Measurements from ENCODE around the gene SOX9. TPM values are rescaled to one million over a fixed set of nuclear protein-coding genes. Genes with fewer than 3 reads are reported as not detected.
"Not testable (repeated sequence)": the region's sequence is repeated elsewhere in the genome, so short reads cannot be mapped to it uniquely, and the experiment has no call there.

The SOX9 gene
- total RNA-seq, 2 donors from 2014 or later: not detected

- H3K27ac Mint-ChIP-seq: no peak overlapping the region
- no peaks in the 10 kb centered on the region for H3K36me3 Mint-ChIP-seq (ENCODE audit: low read depth)
- no peak for ATAC-seq (replicated peaks)
- peaks cover 4% of the 10 kb centered on the region for H3K4me1 Mint-ChIP-seq
- H3K4me3 Mint-ChIP-seq: no peak overlapping the region
- no peaks in the 10 kb centered on the region for H3K9me3 Mint-ChIP-seq
- H3K27me3 Mint-ChIP-seq: peaks cover 26% of the 10 kb centered on the region
Observed at GRCh38 chr17:72128039-72128438, 7.2 kb downstream of the SOX9 start.

- Mint-ChIP-seq H3K9me3 (peaks cover 6% of the 10 kb centered on the region), H3K27ac (no peak overlapping the region), H3K4me1 (no peaks in the 10 kb centered on the region), H3K27me3 (peaks cover 22% of the 10 kb centered on the region), H3K36me3 (ENCODE audit: low read depth) (no peaks in the 10 kb centered on the region), H3K4me3 (no peak overlapping the region)
- no peak for ATAC-seq (replicated peaks)
Observed at GRCh38 chr17:72134608-72135394, 14.0 kb downstream of the SOX9 start.

DNA sequence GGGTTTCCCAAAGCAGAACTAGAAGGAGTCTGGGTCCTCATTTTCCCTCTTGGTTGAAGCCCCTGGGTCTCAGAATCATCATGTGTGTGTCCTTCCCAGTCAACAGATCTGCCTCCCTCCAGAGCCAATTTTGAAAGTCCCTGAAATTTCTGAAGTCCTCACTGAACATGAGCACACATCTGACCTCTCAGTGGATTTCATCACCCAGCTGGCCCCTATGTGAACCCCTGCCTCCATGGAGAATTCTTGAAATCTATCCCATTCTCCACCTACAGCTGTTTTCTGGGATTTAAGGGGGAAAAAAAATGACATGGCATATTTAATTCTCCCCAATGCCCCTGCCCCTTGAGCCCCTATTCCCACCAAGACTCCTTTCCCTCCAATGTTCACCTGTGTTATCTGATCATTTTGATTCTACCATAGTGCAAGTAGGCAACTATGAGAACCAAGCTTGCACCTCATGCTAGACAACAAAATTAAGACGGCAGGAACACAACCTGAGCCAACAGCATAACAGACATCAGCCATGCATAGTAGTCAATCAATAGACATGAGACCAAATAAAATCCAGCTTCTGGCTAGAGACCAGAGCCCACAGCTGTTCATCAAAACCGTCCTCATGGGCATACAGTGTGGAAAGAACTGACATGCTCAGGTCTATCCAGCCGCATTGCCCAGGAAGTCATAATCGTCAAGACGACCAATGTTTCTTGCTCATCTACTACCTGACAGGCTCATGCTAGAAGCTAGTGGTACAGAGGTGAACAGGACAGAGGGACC, 14.9 kb downstream of the SOX9 start:
- H3K27ac Mint-ChIP-seq: no peak overlapping the region
- ATAC-seq (replicated peaks): no peak
- no peaks in the 10 kb centered on the region for H3K4me1 Mint-ChIP-seq
- H3K36me3 Mint-ChIP-seq (ENCODE audit: low read depth): no peaks in the 10 kb centered on the region
- peaks cover 26% of the 10 kb centered on the region for H3K27me3 Mint-ChIP-seq
- H3K4me3 Mint-ChIP-seq: no peak overlapping the region
- H3K9me3 Mint-ChIP-seq: peaks cover 6% of the 10 kb centered on the region

- no peak overlapping the region for H3K27ac Mint-ChIP-seq
- H3K9me3 Mint-ChIP-seq: peaks cover 6% of the 10 kb centered on the region
- no peak overlapping the region for H3K4me3 Mint-ChIP-seq
- no peak for ATAC-seq (replicated peaks)
- no peaks in the 10 kb centered on the region for H3K4me1 Mint-ChIP-seq
- no peaks in the 10 kb centered on the region for H3K36me3 Mint-ChIP-seq (ENCODE audit: low read depth)
- H3K27me3 Mint-ChIP-seq: peaks cover 27% of the 10 kb centered on the region
Observed at GRCh38 chr17:72136692-72137091, 15.9 kb downstream of the SOX9 start.

GRCh38 chr17:72137161-72137560, 16.3 kb downstream of the SOX9 start:
- Mint-ChIP-seq H3K4me3 (no peak overlapping the region), H3K4me1 (no peaks in the 10 kb centered on the region), H3K9me3 (peaks cover 6% of the 10 kb centered on the region), H3K27me3 (peaks cover 27% of the 10 kb centered on the region), H3K36me3 (ENCODE audit: low read depth) (no peaks in the 10 kb centered on the region), H3K27ac (no peak overlapping the region)
- no peak for ATAC-seq (replicated peaks)

DNA sequence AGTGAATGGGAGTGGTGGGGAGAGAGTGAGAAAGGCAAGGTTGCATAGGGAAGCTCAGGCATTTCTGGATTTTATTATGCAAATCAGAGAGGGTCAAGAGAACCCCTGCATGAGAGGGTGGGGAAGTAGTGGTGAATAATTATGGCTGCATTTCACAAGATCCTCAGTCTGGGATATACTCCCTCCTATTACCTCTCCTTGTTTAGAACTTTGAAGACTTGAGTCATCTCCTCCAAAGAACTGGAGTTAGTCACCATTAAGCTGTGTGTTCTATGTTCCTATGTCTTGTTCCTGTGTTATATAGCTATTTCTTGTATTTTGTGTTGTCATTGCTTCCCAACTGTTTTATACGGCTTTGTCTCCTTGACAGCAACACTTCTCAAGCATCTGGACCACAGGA, 18.4 kb downstream of the SOX9 start:
- Mint-ChIP-seq H3K4me1 (no peaks in the 10 kb centered on the region), H3K27ac (no peak overlapping the region), H3K9me3 (peaks cover 6% of the 10 kb centered on the region), H3K36me3 (ENCODE audit: low read depth) (no peaks in the 10 kb centered on the region), H3K27me3 (peaks cover 25% of the 10 kb centered on the region), H3K4me3 (no peak overlapping the region)
- no peak for ATAC-seq (replicated peaks)

DNA sequence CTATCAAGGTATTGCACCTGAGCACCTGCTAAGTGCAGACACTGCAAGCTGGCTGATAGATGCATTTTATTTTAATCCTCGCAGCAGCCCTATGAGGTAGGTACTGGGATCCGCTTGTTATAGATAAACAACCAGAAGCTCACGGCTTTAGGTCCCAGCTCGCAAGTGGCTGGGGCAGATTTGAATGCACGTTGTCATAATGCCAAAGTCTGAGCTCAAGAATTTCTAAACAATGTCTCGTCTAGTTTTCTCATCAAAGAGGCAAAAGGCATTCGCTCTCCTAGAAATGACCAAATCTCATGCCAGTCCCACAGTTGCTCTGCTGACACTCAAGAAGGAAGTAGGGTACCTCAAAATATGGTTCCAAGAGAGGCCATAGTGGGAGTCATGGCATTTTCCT, 20.5 kb downstream of the SOX9 start:
- Mint-ChIP-seq H3K9me3 (peaks cover 3% of the 10 kb centered on the region), H3K4me3 (no peak overlapping the region), H3K27me3 (peaks cover 25% of the 10 kb centered on the region), H3K36me3 (ENCODE audit: low read depth) (no peaks in the 10 kb centered on the region), H3K27ac (no peak overlapping the region), H3K4me1 (no peaks in the 10 kb centered on the region)
- no peak for ATAC-seq (replicated peaks)

DNA sequence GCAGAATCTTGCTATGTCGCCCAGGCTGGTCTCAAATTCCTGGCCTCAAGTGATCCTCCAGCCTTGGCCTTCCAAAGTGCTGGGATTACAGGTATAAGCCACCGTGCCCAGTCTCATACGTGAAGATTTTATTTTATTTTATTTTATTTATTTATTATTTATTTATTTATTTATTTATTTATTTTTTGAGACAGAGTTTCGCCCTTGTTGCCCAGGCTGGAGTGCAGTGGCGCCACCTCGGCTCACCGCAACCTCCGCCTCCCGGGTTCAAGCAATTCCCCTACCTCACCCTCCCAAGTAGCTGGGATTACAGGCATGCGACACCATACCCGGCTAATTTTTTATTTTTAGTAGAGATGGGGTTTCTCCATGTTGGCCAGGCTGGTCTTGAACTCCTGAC, 21.3 kb downstream of the SOX9 start:
- H3K4me3 Mint-ChIP-seq; H3K9me3 Mint-ChIP-seq; H3K4me1 Mint-ChIP-seq; H3K36me3 Mint-ChIP-seq (ENCODE audit: low read depth); ATAC-seq (replicated peaks); H3K27ac Mint-ChIP-seq: not testable (repeated sequence)
- peaks cover 26% of the 10 kb centered on the region for H3K27me3 Mint-ChIP-seq

GRCh38 chr17:72142614-72143013, 21.8 kb downstream of the SOX9 start:
- Mint-ChIP-seq H3K4me1 (no peaks in the 10 kb centered on the region), H3K27me3 (peaks cover 23% of the 10 kb centered on the region), H3K4me3 (no peak overlapping the region), H3K27ac (no peak overlapping the region), H3K36me3 (ENCODE audit: low read depth) (no peaks in the 10 kb centered on the region), H3K9me3 (no peaks in the 10 kb centered on the region)
- ATAC-seq (replicated peaks): no peak

GRCh38 chr17:72143245-72143644, 22.4 kb downstream of the SOX9 start:
- no peaks in the 10 kb centered on the region for H3K4me1 Mint-ChIP-seq
- peaks cover 23% of the 10 kb centered on the region for H3K27me3 Mint-ChIP-seq
- H3K9me3 Mint-ChIP-seq: no peaks in the 10 kb centered on the region
- no peak for ATAC-seq (replicated peaks)
- H3K36me3 Mint-ChIP-seq (ENCODE audit: low read depth): no peaks in the 10 kb centered on the region
- no peak overlapping the region for H3K4me3 Mint-ChIP-seq
- no peak overlapping the region for H3K27ac Mint-ChIP-seq

DNA sequence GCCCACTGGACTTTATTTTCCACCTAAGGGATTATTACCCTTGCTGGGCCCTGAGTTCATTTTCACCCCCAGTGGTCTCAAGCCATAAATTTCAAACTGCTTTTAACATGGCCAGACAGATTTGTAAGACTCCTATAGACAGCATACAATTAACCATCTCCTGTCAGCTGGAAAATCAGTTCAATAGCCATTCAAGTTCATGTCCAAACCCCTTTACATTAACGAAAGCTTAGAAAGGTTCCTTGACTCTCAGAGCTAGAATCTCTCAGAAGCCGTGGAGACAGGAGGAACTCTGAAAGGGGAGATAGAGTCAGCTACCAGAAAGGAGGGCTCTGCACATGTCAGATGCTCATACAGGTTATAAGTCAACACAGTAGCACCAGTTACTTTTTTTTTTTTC, 23.3 kb downstream of the SOX9 start:
- Mint-ChIP-seq H3K4me3 (no peak overlapping the region), H3K4me1 (no peaks in the 10 kb centered on the region), H3K27me3 (peaks cover 20% of the 10 kb centered on the region), H3K9me3 (no peaks in the 10 kb centered on the region), H3K36me3 (ENCODE audit: low read depth) (no peaks in the 10 kb centered on the region), H3K27ac (no peak overlapping the region)
- ATAC-seq (replicated peaks): no peak

- H3K9me3 Mint-ChIP-seq: no peaks in the 10 kb centered on the region
- peaks cover 17% of the 10 kb centered on the region for H3K27me3 Mint-ChIP-seq
- H3K27ac Mint-ChIP-seq: no peak overlapping the region
- no peak overlapping the region for H3K4me3 Mint-ChIP-seq
- no peak for ATAC-seq (replicated peaks)
- H3K36me3 Mint-ChIP-seq (ENCODE audit: low read depth): no peaks in the 10 kb centered on the region
- H3K4me1 Mint-ChIP-seq: no peaks in the 10 kb centered on the region
Observed at GRCh38 chr17:72145562-72145961, 24.7 kb downstream of the SOX9 start.

GRCh38 chr17:72145962-72146361, 25.1 kb downstream of the SOX9 start:
- Mint-ChIP-seq H3K27me3 (peaks cover 15% of the 10 kb centered on the region), H3K4me3 (no peak overlapping the region), H3K4me1 (no peaks in the 10 kb centered on the region), H3K27ac (no peak overlapping the region), H3K9me3 (no peaks in the 10 kb centered on the region), H3K36me3 (ENCODE audit: low read depth) (no peaks in the 10 kb centered on the region)
- ATAC-seq (replicated peaks): no peak

DNA sequence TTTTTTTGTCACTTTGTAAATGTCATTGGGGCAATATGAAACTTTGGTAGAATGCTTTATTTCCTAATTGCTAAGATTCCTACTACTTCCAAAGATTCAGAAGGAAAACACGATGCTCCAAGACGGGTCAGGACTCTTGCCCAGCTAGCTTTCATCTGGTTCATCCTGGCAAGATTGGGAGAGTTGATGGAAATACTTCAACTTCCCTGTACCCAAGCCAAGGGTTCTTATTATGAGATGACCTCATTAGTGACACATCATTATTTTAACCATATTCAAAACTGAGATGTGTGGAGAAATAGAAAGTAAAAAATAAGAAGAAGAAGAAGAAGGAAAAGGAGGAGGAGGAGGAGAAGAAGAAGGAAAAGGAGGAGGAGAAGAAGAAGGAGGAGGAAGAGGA, 25.6 kb downstream of the SOX9 start:
- no peaks in the 10 kb centered on the region for H3K9me3 Mint-ChIP-seq
- no peak overlapping the region for H3K4me3 Mint-ChIP-seq
- H3K4me1 Mint-ChIP-seq: no peaks in the 10 kb centered on the region
- H3K36me3 Mint-ChIP-seq (ENCODE audit: low read depth): no peaks in the 10 kb centered on the region
- no peak for ATAC-seq (replicated peaks)
- H3K27ac Mint-ChIP-seq: no peak overlapping the region
- H3K27me3 Mint-ChIP-seq: peaks cover 18% of the 10 kb centered on the region
